ENCODE results near the gene FXYD2. TPM values are rescaled to one million over a fixed set of nuclear protein-coding genes. Genes with fewer than 3 reads are reported as not detected.

The FXYD2 gene
- total and polyA plus RNA-seq, 9 of the 15 experiments (the other 6 are each of a cell fraction or from before 2014, with no cell fraction given) = not detected

DNA sequence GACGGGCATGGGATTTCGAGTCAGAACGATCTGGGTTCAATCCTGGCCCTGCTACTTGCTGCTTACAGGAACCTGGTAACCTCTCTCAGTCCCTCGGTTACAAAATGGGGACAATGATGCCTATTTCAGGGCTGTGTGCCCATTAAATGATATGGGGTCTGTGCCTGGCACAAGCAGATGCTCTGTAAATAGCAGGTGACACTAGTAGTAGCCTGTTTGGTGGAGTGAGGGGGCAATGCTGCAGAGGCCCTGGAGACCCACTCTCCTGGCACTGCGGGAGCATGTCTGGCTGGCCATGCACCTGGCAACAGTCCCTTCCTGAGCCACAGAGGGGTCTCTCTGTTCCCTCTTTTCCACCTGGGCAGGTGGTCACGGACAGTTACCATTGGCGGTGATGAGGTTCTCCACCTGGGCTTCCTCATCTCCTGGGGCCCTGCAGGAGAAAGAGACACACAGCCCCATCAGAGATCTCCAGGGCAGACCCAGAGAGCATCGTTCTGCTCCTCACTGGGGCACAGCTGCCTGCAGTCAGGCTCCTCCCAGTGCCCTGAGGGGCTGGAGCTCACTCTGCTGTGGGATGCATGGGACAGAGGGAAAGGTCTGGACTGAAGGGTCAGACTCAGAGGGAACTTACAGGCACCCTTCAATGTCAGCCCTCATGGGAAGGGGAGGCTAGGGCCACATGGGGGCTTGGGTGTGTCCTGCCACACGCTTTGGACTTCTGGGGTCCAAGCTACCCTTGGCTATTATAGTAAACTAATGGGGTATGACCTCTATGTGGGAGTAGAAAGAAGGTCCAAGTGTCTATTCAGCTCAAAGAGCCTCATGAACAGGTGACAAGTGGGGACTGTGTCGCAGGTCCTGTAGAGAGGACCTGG lies 15.6 kb upstream of the FXYD2 start:
- intact Hi-C loops (cut with micrococcal nuclease) (no loop called here), in situ Hi-C loops (cut with MboI) (loop anchor here (10.0 kb wide), 1 partner anchor 105 kb away; no protein-coding TSS in a partner anchor)
- no peak for ATAC-seq
- ChIA-PET CTCF (ENCODE audit: low intra/inter-chr PET ratio) (no interaction called here), POLR2A (interaction anchor here (0.6 to 1.0 kb wide), 2 partner anchors 221 to 231 kb away, joined by 3 read pairs; no protein-coding TSS in a partner anchor)
- H3K4me1 ChIP-seq (replicated peaks in 1 of 2; ENCODE audit: control insufficient read depth in 2 of 2, insufficient read depth in 2 of 2, low read length in 2 of 2) = no peaks in the 10 kb centered on the region; a peak in 1 of 5 replicates
- peaks cover 23 to 72% of the 10 kb centered on the region in 2 experiments; a peak in 4 of 5 replicates for H3K27me3 ChIP-seq (ENCODE audit: control insufficient read depth in 2 of 2, insufficient read depth in 2 of 2, low read length in 2 of 2)
- WGBS (ENCODE audit: insufficient coverage, low coverage, missing lambda C conversion rate) = 4% methylated on average over 8 of the region's 10 CpGs
- H3K9ac ChIP-seq (ENCODE audit: insufficient read depth in 1 of 2, low read depth in 2 of 2, low read length in 2 of 2) = no peak overlapping the region
- H3K9me1 ChIP-seq (ENCODE audit: control insufficient read depth, insufficient read depth, low read length) = no peaks in the 10 kb centered on the region
- BruUV-seq (replicated peaks) = no TSS peak
- no peak overlapping the region for H3K4me3 ChIP-seq
- no peak overlapping the region for H3K27ac ChIP-seq (ENCODE audit: extremely low read depth, low read depth, low read length)
- DNase-seq (ENCODE audit: extremely low read depth in 1 of 4, low spot score in 3 of 4) = no peak
- H3K79me2 ChIP-seq (ENCODE audit: control insufficient read depth, insufficient read depth, low read length) = no peaks in the 10 kb centered on the region
- FAIRE-seq = no peak
- no peaks in the 10 kb centered on the region for H3K9me3 ChIP-seq (replicated peaks; ENCODE audit: control insufficient read depth, insufficient read depth, low read depth, low read length)
- H3K4me2 ChIP-seq (ENCODE audit: insufficient read depth, low read length) = no peak overlapping the region
- peaks cover 6% of the 10 kb centered on the region; the same call in 1 of the 2 replicates for H4K20me1 ChIP-seq (replicated peaks; ENCODE audit: control insufficient read depth, insufficient read depth, low read length)
- no peaks in the 10 kb centered on the region for H3K36me3 ChIP-seq (ENCODE audit: control insufficient read depth, insufficient read depth, low read length)
- H2AFZ ChIP-seq (ENCODE audit: low read depth, low read length) = no peak overlapping the region
- TF ChIP-seq DNMT1 (IDR thresholded peaks at IDR 0.05) = no peak
- TF ChIP-seq, protein P1, sequence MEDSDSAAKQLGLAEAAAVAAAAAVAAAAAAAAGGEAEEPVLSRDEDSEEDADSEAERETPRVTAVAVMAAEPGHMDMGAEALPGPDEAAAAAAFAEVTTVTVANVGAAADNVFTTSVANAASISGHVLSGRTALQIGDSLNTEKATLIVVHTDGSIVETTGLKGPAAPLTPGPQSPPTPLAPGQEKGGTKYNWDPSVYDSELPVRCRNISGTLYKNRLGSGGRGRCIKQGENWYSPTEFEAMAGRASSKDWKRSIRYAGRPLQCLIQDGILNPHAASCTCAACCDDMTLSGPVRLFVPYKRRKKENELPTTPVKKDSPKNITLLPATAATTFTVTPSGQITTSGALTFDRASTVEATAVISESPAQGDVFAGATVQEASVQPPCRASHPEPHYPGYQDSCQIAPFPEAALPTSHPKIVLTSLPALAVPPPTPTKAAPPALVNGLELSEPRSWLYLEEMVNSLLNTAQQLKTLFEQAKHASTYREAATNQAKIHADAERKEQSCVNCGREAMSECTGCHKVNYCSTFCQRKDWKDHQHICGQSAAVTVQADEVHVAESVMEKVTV (CRISPR knock-in tag; IDR thresholded peaks at IDR 0.05) = no peak
- TF ChIP-seq ZNF354B (CRISPR knock-in tag; IDR thresholded peaks at IDR 0.05) = no peak
- TF ChIP-seq, protein P2, sequence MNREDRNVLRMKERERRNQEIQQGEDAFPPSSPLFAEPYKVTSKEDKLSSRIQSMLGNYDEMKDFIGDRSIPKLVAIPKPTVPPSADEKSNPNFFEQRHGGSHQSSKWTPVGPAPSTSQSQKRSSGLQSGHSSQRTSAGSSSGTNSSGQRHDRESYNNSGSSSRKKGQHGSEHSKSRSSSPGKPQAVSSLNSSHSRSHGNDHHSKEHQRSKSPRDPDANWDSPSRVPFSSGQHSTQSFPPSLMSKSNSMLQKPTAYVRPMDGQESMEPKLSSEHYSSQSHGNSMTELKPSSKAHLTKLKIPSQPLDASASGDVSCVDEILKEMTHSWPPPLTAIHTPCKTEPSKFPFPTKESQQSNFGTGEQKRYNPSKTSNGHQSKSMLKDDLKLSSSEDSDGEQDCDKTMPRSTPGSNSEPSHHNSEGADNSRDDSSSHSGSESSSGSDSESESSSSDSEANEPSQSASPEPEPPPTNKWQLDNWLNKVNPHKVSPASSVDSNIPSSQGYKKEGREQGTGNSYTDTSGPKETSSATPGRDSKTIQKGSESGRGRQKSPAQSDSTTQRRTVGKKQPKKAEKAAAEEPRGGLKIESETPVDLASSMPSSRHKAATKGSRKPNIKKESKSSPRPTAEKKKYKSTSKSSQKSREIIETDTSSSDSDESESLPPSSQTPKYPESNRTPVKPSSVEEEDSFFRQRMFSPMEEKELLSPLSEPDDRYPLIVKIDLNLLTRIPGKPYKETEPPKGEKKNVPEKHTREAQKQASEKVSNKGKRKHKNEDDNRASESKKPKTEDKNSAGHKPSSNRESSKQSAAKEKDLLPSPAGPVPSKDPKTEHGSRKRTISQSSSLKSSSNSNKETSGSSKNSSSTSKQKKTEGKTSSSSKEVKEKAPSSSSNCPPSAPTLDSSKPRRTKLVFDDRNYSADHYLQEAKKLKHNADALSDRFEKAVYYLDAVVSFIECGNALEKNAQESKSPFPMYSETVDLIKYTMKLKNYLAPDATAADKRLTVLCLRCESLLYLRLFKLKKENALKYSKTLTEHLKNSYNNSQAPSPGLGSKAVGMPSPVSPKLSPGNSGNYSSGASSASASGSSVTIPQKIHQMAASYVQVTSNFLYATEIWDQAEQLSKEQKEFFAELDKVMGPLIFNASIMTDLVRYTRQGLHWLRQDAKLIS (CRISPR knock-in tag; IDR thresholded peaks at IDR 0.05) = no peak
- TF ChIP-seq ZNF347 (CRISPR knock-in tag; IDR thresholded peaks at IDR 0.05; ENCODE audit: low read depth) = no peak
- no peak for TF ChIP-seq NCOA4 (IDR thresholded peaks at IDR 0.05; ENCODE audit: partially characterized antibody)
- no peak for TF ChIP-seq PCBP1 (IDR thresholded peaks at IDR 0.05; ENCODE audit: low read depth, low read length, poor library complexity, severe bottlenecking)
- TF ChIP-seq SIN3A (IDR thresholded peaks at IDR 0.05; ENCODE audit: borderline replicate concordance in 2 of 2, control insufficient read depth in 1 of 2, low read depth in 2 of 2, low read length in 2 of 2) = no peak
- TF ChIP-seq, protein P3, sequence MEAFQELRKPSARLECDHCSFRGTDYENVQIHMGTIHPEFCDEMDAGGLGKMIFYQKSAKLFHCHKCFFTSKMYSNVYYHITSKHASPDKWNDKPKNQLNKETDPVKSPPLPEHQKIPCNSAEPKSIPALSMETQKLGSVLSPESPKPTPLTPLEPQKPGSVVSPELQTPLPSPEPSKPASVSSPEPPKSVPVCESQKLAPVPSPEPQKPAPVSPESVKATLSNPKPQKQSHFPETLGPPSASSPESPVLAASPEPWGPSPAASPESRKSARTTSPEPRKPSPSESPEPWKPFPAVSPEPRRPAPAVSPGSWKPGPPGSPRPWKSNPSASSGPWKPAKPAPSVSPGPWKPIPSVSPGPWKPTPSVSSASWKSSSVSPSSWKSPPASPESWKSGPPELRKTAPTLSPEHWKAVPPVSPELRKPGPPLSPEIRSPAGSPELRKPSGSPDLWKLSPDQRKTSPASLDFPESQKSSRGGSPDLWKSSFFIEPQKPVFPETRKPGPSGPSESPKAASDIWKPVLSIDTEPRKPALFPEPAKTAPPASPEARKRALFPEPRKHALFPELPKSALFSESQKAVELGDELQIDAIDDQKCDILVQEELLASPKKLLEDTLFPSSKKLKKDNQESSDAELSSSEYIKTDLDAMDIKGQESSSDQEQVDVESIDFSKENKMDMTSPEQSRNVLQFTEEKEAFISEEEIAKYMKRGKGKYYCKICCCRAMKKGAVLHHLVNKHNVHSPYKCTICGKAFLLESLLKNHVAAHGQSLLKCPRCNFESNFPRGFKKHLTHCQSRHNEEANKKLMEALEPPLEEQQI (IDR thresholded peaks at IDR 0.05) = no peak
- TF ChIP-seq LEF1 (IDR thresholded peaks at IDR 0.05) = no peak
